ENCODE results near the gene ATP6V0A1. TPM values are rescaled to one million over a fixed set of nuclear protein-coding genes. Genes with fewer than 3 reads are reported as not detected.

The ATP6V0A1 gene
- total and polyA plus RNA-seq, 2 donors (not counting 3 experiments of a cell fraction or from before 2014, with no cell fraction given): 37.3 to 49.2 TPM

GRCh38 chr17:42561897-42562387 is 103.3 kb downstream of the ATP6V0A1 start, which contains the start of gene COASY:
TSS of gene COASY (plus strand) at chr17:42562148. CDS start at chr17:42562623, 475 bp downstream.
- Histone ChIP-seq H3K27me3 (ENCODE audit: control insufficient read depth in 2 of 2, insufficient read depth in 2 of 2, low read length in 2 of 2) (no peaks in the 10 kb centered on the region), H2AFZ (ENCODE audit: low read depth, low read length) (peak within 1 kb of the TSS; percentile 77), H3K4me3 (replicated peaks in 1 of 3; ENCODE audit: insufficient read depth in 1 of 3, low read depth in 1 of 3, low read length in 3 of 3) (peak within 1 kb of the TSS; percentile 79 to 88 (median 88)), H3K9me1 (replicated peaks; ENCODE audit: control insufficient read depth, extremely low read depth, insufficient read depth, low read length) (no peaks in the 10 kb centered on the region), H3K27ac (ENCODE audit: insufficient read depth, low read depth, low read length) (peak within 1 kb of the TSS; percentile 72), H4K20me1 (replicated peaks; ENCODE audit: control insufficient read depth, extremely low read depth, insufficient read depth, low read length) (no peaks in the 10 kb centered on the region), H3K79me2 (ENCODE audit: control insufficient read depth, insufficient read depth, low read length) (peaks cover 19% of the 10 kb centered on the region), H3K36me3 (ENCODE audit: control insufficient read depth in 2 of 2, extremely low read depth in 1 of 2, insufficient read depth in 2 of 2, low read length in 2 of 2) (peaks cover 4 to 21% of the 10 kb centered on the region in 2 experiments), H3K4me1 (ENCODE audit: control insufficient read depth, extremely low read depth, insufficient read depth, low read length) (peaks cover 24% of the 10 kb centered on the region), H3K9ac (replicated peaks; ENCODE audit: extremely low read depth, insufficient read depth, low read length) (peak within 1 kb of the TSS; percentile 90), H3K9me3 (replicated peaks; ENCODE audit: control insufficient read depth, insufficient read depth, low read length) (no peaks in the 10 kb centered on the region), H3K4me2 (ENCODE audit: insufficient read depth, low read length) (peak within 1 kb of the TSS; percentile 75)
- ChIA-PET POLR2A (no interaction called here), CTCF (no interaction called here)
- peak; percentile 99 for FAIRE-seq
- TF ChIP-seq POLR2AphosphoS5 (IDR thresholded peaks at IDR 0.05; ENCODE audit: insufficient read depth, low read depth, low read length) (peak; percentile 81), FOS (IDR thresholded peaks at IDR 0.05; ENCODE audit: borderline replicate concordance, insufficient read depth, low read length) (no peak), EZH2 (IDR thresholded peaks at IDR 0.05; ENCODE audit: borderline replicate concordance, low read depth, low read length, severe bottlenecking) (no peak), POLR2A (IDR thresholded peaks at IDR 0.05; ENCODE audit: low read depth, low read length) (peak; percentile 83), MYC (IDR thresholded peaks at IDR 0.05; ENCODE audit: low read depth, low read length) (no peak), JUN (IDR thresholded peaks at IDR 0.05; ENCODE audit: borderline replicate concordance, insufficient read depth, insufficient read length, low read depth) (no peak), MAX (IDR thresholded peaks at IDR 0.05; ENCODE audit: insufficient read depth, insufficient read length) (peak; percentile 41), CTCF (IDR thresholded peaks at IDR 0.05; ENCODE audit: extremely low read depth in 1 of 2, insufficient read depth in 1 of 2, low read depth in 1 of 2, low read length in 2 of 2) (no peak), GATA2 (IDR thresholded peaks at IDR 0.05; ENCODE audit: insufficient read depth, insufficient read length, low read depth, low read length) (no peak)
- dilution Hi-C loops (cut with MboI; ENCODE audit: extremely low pct_ligation_motif_present, low sequenced_read_pairs) (no loop called here), intact Hi-C loops (cut with micrococcal nuclease) (no loop called here)
- no TSS peak for BruUV-seq (replicated peaks)
- peak; percentile 97 for DNase-seq (ENCODE audit: low read depth, low spot score)

Data from endothelial cell of umbilical vein (primary cell).